HG03280 (cell line): ENCODE measurements around the gene RNF144B.
"Not testable (repeated sequence)": the region's sequence is repeated elsewhere in the genome, so short reads cannot be mapped to it uniquely, and the experiment has no call there.

Experiments
- ATAC-seq: cut with Tn5 transposase; IDR thresholded peaks from one replicate; pipeline ENCODE4 v1.9.1; 2021; ENCODE audit warnings: mild to moderate bottlenecking, moderate library complexity; ENCODE audit not compliant: unreplicated experiment

The RNF144B gene

DNA sequence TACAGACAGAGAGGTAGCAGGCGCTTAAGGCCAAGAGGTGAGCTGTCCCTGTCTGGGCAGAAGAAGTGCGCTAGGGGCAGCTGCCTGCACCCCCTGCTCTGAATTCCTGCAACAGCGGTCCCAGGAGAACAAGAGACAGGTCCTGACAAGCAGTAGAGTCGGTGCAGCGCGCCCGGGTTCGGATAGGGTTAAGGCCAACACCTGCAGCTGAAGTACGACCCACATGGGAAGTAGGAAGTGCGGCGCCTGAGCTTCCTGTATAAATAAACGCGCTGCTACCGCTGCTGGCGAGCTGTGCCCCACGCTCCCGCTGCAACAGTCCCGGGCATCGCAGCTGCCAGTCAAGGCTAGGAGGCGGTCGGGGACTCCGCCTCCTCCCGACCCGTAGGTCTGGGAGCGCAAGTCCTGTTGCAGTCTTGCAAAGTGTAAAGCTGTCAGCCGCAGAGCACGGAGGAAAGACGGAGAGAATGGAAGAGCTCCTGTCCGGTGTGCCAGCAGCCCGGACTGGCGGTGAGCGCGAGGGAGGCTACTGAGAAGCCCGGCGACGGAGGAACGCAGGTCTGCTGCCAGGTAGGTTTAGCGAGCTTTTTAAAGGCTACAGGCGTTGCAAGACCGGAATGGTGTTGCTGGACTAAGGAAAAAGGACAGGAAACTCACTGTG lies at the start of gene RNF144B:
RNF144B (plus strand) TSS at position 290 of the 661 bp plus-strand sequence. CDS start 12,185 bp downstream, outside the sequence.
- peak; percentile 73 for ATAC-seq

DNA sequence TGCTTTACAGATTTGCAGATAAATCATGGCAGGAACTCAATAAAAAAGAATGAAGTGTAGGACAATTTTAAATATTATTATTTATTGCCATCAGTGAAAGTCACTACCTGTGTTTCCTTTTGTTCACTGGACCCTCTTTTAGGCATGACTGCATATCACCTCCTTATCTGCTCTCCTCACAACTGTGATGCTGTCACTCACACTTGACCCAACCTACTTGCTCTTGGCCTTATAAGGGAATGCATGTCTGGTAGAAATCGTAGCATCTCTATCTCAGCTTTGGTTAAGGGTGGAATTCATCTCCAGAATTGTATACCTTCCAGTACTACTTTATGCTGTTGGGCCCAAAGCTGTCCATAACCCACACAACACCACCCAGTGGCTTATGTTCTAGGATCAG lies 47.6 kb upstream of the RNF144B start:
- ATAC-seq = no peak

DNA sequence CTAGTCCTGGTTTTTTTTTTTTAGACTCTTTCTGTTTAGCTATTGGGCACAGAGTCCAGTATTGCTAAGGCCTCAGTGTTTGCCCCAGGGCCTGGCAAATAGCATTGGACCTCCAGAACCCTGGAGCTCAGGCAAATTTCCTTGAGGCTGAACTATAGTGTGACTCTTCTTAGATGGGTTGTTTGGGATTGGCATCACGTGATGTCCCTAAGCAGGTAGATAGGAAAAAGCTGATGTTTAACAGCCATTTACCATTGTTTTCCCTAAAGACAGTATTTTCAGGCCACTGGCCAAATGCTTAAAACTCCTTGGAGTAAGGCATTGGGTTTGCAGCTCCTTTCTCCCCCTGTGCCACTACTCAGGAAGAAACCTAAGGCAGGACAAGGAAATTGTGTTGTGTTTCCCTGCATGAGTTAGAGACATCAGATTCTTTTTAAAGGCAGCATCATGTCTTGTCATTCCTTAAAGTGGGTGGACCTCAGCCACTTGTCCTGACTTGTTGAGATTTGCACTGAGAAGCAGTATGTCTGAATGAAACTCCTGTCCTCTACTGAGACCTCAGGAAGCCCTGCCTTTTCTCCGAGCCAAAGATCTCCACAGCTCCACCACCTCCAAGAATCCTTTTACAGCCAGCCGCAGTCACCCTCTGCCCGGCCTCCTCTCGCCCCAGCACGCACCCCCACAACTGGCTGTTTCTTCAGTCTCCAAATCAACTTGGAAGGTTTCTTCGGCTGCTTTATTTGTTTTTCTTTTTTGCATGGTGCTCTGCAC lies 46.2 kb upstream of the RNF144B start:
- no peak for ATAC-seq

DNA sequence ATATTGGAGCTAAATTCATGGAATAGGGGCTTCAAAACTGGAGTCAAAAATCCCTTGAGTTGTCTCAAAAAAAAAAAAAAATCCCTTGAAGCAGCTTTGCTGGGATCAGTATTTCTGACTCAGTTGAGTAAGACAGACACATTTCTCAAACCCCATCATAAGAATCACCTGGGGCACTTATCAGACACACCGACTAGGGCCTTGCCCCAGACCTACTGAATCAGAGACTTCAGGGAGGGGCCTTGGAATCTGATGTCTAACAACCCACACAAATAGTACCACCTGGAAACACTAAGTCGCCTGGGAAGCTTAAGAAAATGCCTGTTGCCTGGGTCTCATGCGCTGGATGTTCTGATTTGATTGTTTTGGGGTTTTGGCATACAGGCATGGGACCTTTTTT lies 44.9 kb upstream of the RNF144B start:
- no peak for ATAC-seq

DNA sequence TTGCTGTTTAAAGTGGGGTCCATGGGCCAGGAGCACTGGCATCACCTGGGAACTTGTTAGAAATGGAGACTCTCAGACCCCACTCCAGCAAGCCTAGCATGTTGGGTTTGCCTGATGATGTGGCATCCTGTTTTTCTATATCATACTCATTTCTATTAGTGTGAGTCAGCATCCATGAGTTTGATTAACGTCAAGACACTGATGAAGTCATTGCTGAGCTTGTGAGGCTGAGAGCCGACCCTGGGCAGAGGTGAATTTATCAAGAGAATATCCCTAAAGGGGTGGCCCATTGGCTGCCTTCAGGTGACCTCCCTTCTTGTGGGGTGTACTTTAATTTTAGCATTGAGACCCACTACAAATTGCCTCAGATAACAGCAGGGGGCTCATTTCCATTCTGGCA lies 43.4 kb upstream of the RNF144B start:
- ATAC-seq = no peak

DNA sequence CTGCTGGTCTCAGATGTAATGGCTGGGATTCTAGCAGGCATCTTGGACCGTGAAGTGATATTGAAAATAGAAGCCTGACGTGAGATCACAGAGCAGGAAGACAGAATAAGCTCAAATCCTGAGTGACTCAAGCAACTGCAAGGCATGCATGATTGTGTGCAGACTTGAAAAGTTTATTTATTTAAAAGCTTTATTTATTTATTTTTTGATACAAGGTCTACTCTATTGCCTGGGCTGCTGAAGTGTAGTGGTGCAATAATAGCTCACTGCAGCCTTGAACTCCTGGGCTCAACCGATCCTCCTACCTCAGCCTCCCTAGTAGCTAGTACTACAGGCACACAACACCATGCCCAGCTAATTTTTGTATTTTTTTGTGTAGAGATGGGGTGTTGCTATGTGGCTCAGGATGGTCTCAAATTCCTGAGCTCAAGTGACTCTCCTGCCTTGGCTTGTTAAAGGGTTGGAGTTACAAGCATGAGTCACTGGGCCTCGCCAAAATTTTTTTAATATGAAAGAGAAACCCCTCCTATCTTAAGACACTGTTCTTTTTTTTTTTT lies 40.1 kb upstream of the RNF144B start:
- no peak for ATAC-seq

DNA sequence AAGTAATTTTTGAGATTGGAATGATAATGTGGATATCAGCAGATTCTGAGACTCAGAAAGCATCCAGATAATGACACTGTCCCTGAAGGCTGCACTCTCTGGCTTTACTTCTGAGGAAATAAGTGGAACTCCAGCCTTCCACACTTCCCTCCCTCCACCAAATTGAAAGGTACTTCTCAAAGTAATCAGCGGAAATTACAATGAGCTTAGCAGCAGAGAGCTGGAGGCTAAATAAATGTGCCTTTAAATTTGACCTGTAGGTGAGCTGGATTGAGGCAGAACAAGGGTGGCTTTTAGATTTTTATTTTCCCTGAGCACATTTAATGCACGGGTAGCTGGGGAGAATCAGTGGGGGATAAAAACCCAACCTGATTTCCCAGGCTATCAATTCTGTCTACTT lies 39.3 kb upstream of the RNF144B start:
- no peak for ATAC-seq

DNA sequence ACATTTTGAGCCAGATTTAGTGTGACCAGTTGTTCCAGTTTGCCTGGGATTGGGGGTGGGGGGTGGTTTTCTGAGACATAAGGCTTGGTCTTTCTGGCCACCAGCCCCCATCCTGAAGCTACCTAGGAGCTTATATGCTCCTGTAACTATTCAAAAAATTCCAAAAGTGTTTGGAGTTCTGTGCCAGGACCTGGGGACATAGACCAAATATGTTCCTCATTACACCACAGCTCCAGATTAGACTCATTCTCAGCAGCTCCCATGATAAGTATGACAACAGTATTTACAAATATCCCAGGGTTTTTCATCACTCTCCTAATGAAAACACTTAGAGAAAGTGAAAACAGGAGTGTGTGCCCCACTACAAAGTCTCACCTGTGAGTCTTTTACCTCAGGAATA lies 37.8 kb upstream of the RNF144B start:
- ATAC-seq = no peak

DNA sequence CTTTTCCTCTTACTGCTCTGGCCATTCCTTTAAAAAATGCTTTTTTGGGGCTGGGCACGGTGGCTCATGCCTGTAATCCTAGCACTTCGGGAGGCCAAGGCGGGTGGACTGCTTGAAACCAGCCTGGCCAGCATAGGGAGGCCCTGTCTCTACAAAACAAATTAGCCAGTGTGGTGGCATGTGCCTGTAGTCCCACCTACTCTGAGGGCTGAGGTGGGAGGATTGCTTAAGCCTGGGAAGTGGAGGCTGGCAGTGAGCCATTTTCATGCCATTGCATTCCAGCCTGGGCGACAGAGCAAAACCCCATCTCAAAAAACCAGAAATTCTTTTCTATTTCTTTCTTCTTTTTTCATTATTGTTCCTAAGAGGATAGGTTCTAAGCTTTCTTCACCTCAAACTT lies 36.9 kb upstream of the RNF144B start:
- ATAC-seq = no peak

DNA sequence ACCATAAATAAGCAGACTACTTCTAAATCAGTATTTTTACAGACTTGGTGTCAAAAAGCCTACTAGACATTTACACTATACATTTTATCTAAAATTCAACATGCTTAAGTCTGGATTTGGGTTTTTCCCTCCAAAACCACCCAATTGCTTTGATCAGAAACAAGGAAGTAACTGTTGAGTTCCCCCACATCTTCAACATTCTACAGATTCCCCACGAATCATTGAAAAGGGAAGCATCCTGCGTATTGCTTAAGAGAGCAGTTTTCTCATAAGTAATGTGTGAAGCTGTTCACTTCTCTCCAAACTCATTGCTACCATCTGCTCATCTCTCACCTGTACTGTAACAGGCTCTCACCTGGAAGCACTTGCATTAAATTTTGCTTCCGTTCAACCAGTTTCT lies 36.4 kb upstream of the RNF144B start:
- ATAC-seq = no peak

DNA sequence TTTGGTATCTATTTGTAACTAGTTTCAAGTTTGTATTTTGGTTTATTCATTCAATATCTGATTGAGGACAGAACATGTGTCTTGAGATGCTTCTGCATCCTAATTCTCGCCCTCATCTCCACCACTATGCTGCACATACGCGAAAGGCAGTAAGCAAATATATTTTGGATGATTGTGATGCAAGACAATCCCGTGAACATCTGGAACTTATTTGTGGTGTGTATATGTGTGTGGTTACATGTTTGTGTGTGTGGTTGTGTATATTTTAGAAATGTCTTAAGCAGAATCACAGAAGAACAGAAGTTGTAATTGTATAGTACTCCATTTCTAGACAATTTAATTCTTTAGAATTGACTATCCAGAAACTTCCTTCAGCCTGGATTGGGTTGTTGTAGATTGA lies 35.1 kb upstream of the RNF144B start:
- ATAC-seq = no peak

DNA sequence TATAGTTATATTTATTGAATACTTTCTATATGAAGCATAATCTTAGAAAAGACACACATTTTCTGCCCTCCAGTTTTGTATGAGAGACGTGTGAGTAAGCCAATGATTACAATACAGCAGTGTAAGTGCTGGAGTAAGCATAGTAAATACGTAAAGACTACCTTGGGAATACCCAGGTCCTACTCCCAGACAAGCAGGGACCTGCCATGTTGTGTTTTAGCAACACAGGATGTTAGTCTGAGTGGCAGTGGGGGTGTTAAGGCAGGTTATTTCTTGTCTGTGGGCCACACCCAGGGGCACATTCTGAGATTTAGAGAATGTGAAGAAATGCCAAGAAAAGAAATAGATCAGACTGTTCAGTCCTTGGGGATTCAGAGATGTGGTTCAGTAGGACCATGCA lies 34.3 kb upstream of the RNF144B start:
- ATAC-seq = no peak

DNA sequence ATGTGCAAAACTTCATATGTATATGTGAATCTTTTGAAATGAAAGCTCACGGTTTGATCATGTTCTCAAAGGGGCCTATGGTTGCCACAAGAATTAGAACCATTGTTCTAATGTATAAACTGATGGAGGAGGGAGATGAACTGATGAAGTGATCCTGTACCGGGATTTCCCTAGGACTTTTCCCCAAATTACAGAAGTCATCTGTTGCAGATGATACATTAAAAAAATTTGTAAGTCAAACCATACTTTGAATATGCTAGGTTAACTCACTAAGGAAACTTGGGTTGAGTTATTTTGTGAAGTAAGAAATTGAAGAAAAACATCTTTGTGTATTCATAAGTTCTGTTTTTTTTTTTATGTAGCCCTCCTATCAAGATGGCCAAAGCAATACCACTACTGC lies 33.9 kb upstream of the RNF144B start:
- ATAC-seq = no peak

DNA sequence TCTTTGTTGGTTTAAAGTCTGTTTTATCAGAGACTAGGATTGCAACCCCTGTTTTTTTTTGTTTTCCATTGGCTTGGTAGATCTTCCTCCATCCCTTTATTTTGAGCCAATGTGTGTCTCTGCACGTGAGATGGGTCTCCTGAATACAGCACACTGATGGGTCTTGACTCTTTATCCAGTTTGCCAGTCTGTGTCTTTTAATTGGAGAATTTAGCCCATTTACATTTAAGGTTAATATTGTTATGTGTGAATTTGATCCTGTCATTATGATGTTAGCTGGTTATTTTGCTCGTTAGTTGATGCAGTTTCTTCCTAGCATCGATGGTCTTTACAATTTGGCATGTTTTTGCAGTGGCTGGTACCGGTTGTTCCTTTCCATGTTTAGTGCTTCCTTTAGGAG lies 29.6 kb upstream of the RNF144B start:
- not testable (repeated sequence) for ATAC-seq

DNA sequence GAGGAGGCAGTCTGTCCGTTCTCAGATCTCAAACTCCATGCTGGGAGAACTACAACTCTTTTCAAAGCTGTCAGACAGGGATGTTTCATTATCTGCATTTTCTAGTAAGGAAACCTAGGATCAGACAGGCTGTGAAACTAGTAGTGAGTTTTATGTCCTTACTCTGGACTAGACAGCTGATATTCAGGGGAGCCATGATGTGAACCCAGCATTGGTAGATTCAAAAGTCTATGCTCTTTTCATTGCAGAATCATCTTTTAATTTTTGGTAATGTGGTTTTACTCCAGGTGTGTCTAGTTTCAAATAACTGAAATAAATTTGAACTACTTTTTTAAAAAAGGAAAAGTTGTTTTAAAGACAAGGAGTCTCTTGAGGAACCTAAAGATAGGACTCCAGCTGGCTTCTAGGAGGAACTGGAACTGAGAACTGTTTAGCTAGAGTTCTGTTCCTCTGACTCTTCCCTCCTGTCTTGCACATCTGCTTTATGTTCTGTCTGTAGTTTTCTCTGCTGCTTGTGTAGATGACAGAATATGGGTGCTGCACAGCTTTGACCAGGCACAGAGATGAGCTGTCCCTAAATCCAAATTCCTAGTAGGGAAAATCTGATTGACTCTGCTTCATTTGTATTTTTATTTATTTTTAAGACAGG lies 27.8 kb upstream of the RNF144B start:
- ATAC-seq = peak; percentile 69

DNA sequence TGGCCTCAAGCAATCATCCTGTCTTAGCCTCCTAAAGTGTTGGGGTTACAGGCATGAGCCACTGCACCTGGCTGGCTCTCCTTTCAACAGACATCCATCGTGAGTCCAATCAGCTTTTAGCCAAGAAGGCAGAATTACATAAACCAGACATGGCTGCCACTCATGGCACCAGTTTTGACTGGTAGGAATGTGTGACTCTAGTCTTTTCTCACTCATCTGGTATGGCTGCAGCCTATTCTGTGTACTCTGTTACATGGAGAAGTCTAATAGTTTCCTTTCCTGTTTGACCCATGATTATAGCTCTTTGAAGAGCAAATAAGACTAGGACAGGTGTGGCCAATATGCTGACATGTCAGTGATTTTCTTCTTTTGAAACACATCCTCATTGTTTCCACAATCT lies 27.0 kb upstream of the RNF144B start:
- ATAC-seq = no peak

DNA sequence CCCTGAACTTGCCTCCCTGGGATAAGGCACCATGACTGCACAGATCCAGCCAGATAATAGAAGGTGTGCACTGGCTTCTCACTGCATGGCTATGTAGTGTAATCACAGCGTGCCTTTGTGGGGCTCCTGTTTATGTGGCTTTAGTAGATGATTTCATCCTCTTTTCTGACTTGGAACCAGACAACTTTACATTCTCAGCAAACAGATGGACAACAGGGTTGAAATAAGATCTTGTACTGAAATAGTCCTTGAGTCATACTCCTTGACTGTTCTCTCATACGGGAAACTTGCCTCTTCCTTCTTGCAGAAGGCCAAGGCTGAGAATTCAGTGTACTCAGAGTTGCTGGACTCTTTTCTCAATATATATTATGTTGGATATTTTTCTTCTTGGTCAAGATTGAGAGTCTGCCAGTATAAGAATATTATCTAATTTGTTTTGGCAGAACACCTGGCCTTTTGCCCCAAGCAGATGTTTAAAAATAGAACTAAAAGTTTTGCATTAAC lies 25.0 kb upstream of the RNF144B start:
- ATAC-seq = no peak

DNA sequence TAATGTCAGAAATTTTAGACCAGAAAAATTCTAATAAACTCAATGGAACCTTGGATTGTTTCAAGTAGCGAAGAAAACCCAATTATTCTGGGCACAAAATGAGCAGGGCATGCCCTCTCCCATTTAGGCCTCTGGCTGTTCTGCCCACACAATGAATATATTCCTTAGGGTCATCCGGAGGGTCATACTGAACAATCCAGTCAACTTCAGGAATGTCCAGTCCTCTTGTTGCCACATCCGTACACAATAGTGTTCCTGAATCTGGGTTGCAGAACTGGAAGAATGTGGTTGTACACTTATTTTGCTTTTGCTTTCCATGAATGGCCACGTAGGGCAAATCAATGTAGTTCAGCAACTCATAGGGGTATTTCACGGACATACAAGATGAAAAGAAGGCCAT lies 23.4 kb upstream of the RNF144B start:
- ATAC-seq = no peak

DNA sequence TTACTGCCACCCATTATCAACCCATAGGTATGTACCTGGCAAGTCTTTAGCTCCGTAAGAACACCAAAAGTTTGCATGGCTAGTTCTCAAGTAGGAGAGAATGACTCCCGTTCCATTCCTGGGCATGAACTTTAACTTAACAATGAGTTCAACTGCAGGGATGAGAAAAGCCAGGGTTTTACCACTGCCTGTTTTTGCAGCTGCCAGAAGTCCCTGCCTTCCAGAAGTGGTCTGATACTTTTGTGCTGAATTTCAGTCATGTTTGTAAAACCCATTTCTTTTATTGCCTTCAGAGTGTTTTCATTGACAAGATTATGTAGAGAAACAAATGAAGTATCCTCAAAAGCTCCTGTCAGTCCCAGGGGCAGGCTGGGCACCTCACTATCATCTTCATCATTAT lies 22.6 kb upstream of the RNF144B start:
- ATAC-seq = not testable (repeated sequence)

DNA sequence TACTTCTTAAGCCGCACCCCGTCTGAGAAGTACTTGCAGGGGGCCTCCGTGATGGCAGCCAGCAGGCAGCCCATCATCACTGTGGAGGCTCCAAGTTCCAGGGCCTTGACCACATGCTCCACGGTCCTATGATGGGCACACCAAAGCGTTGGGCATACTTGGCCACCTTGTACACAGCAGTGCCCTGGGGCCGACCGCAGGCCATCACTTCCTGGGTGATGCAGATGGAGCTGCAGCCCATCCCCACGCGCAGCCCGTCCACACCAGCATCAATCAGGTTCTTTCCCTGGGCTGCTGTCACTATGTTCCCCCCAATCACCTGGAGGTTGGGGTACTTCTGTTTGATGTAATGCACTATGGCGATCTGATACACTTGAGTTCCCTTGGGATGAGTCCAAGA lies 19.8 kb upstream of the RNF144B start:
- ATAC-seq = no peak

DNA sequence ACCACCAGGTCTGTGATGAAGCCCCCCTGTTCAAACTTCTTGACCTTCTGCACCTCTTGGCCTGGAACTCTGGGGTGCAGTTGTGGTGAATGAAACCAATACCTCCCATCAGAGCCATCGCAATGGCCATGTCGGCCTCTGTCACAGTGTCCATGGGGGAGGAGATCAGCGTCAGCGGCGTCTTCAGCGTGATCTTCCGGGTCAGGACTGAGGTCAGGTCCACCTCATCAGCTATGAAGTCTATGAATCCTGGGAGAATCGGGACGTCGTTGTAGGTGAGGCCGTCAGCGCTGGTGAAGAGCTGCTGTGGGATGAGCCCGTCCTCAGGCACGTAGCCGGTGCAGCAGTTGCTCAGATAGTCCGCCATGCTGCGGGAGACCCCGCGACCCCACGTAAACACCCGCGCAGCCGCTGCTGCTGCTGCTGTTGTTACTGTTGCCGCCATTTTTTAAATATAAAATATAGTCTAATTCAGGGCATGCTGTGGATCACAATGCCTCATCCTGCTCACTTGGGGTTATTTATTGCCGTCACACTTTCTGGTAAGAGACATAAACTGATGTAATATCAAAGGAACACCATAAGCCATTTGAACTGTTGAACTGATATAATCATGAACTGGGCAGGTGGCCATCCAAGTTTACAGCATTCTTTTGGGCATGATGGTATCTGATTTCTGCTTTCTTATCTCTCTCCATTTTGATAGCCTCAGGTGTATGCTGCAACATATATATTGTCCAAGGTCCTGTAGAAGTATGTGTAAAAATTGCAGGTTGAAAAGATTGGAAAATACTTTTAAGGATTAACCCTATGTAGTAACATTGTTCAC lies 18.7 kb upstream of the RNF144B start:
- ATAC-seq = no peak
